GM12872 (cell line): ENCODE data around the gene GRIN1.

ENCODE experiments used
- TF ChIP-seq, protein P1 (sequence below): IDR thresholded peaks from 3 replicates; pipeline ENCODE4 v1.5.1; 2011; ENCODE audit warnings: low read depth, mild to moderate bottlenecking, low read length, moderate library complexity; ENCODE audit not compliant: insufficient read depth

The GRIN1 gene

DNA sequence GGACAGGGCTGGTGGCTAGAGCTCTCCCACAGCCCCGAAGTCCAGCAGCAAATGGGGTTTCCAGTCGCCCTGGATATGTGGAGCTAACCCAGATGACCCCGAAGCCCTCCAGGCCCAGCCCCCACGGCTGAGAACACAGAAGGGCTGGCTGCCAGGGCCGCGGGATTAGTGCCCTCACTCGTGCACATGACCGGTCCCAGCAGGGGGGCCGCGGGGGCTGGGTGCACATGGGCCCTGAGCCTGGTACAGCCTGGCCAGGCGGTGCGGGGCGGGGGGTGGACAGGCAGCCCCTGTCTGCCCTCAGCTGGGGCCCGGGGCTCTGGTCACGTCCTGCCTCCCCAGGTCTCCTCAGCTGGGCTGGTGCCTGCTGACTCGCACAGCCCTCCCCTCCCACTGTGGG lies 55.4 kb downstream of the GRIN1 start:
- TF ChIP-seq, protein P1, sequence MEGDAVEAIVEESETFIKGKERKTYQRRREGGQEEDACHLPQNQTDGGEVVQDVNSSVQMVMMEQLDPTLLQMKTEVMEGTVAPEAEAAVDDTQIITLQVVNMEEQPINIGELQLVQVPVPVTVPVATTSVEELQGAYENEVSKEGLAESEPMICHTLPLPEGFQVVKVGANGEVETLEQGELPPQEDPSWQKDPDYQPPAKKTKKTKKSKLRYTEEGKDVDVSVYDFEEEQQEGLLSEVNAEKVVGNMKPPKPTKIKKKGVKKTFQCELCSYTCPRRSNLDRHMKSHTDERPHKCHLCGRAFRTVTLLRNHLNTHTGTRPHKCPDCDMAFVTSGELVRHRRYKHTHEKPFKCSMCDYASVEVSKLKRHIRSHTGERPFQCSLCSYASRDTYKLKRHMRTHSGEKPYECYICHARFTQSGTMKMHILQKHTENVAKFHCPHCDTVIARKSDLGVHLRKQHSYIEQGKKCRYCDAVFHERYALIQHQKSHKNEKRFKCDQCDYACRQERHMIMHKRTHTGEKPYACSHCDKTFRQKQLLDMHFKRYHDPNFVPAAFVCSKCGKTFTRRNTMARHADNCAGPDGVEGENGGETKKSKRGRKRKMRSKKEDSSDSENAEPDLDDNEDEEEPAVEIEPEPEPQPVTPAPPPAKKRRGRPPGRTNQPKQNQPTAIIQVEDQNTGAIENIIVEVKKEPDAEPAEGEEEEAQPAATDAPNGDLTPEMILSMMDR = no peak

DNA sequence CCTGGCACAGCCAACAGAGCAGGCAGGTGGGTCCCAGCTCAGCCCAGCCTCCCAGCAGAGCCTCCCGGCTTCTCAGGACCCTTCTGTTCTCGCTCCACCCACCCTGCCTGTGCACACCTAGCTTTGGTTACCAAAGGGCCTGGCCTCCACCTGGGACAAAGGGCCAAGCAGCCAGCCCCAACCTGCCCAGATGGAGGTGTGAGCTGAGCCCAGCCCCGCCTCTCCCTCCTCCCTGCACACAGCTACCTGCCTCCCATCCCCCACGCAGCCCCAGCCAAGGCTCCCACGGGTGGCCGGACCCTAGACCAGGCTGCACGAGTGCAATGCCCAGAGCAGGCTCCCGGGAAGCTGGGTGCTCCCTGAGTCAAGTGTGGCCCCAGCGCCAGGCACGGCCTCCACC lies 56.0 kb downstream of the GRIN1 start:
- TF ChIP-seq, protein P1 = no peak

DNA sequence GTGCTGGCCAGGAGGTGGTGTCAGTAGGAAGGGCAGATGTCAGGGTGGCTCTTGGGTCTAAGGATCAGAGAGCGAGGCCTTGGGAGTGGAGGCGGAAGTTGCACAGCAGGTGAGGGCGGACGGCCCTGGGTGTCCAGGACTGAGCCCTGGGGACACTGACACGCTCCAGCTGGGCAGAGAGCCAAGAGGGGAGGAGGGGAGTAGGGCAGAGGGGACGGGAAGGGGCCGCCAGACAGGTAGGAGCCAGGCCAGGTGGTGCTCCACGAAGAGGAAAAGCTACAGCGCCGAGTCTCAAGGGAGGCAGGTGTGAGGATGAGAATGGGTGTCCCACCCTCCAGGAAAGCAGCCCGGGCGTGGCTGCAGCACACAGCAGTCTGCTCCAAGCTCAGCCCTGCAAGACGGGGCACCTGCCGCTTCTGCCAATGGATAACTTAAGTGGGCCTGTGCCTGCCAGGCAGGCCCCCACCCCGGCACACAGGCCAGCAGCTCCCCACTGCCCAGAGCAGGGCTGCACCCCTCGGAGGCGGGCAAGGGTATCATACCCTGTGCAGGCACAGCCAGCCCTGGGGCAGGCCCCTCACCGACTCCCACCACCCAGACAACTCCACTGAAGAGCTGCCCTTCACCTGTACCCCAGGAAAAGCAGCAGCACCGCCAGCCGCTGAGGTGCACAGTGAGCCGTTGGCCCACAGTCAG lies 56.7 kb downstream of the GRIN1 start:
- TF ChIP-seq, protein P1 = no peak

DNA sequence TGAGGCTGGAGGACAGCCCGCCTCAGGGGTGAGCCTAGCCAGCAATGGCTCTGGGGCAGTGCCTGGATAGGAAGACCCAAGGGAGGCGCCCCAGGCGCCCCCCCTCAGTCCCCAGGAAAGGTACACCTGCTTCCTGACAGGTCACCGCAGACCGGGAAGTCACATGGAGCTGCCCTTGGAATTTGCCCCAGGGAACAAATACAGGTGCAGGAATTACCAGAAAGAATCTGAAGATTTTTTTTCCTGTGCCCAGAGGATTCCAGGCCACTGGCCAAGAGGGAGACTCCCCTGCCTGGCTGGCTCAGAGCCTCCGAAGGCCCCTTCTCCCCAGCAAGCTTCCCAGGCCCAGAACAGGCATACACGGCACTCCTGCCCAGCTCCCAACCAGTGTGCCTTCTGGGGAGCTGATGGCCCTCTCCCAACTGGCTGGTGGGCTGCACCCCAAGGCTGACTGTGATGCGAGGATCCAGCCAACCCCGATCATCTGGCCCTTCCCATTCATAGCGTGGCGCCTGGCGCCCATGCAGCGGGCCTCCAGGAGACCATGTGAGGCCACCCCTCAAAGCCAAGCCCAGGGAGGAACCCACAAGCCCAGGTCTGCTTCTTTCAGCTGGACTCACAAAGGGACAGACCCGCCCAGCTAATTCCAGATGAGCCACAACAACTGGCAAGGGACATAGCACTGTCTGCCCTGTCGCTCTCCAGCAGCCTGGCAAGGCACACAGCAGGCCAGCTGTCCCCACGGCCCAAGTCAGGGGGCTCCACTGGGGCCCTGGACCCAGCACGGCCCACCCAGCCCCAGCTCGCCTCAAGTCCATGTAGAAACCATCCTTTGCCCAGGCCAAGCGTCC lies 59.3 kb downstream of the GRIN1 start:
- TF ChIP-seq, protein P1 = no peak

DNA sequence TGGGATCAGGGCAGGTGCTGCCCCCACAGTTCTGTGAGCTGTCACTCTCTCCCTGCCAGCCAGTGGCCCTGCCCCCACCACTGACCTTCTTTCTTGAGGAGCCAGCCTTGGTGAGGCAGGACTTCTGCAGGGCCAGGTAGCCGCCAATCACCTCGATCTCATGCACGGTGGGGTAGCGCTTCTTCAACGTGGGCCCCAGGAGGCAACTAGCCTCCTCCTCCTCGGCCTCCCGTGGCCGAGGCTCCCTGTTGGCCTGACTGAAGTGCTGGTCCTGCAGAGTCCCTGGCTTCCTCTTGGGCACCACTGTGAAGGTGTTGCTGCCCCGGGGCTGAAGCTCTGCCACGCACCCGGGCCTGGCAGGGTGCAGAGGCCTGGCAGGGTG lies 59.9 kb downstream of the GRIN1 start:
- TF ChIP-seq, protein P1 = no peak

DNA sequence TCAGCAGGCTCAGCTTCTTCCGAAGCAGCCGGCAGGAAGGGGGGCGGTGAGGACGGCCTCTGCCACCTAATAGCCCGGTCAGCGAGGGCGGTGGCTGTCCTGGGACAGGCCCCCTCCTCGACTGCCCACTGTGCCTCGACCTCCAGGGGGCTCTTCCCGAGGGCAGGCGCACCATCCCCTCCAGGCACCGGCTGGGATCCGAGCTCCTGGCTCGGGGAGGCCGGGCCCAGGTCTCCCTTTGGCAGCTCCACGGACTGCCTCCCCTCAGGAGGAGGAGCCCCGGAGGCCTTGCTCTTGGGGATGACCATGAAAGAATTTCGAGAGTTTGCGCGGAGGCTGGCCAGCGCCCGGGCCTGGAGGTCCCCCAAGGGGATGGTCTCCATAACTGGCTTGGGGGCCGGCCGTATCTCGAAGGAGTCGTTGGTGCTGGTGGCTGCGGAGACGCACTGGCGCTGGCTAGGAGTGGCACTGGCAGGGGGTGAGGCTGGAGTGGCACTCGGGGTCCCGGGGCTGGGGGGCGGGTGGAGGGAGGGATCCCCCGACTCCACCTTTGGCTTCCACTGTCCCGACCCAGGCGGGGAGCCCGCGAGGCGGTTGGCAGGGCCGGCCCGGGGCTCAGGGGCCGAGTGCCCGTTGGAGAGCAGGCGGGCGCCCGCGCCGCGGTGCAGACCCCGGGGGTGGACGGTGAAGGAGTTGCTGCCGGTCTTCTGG lies 60.6 kb downstream of the GRIN1 start:
- TF ChIP-seq, protein P1 = no peak
